Esophagus squamous epithelium (tissue), 5 donors: ENCODE data around the gene GABRP. TPM values are rescaled to one million over a fixed set of nuclear protein-coding genes. Genes with fewer than 3 reads are reported as not detected.

Experiments used
- DNase-seq: peaks from one replicate; lab custom pipeline; 2025; lab: John Stamatoyannopoulos, UW
- H3K27ac ChIP-seq, 4 donors: fragments of 200-600 bp; sonication (generic); one replicate each; pipeline ENCODE4 v1.5.1; 2016 to 2019; ENCODE audit warnings: mild to moderate bottlenecking in 1 of 4
- H3K27me3 ChIP-seq, 4 donors: fragments of 200-600 bp; sonication (generic); 1 replicate in 3 of 4; 2 replicates in 1 of 4; pipeline versions ENCODE4 v1.5.1 to v1.6.0; 2017 to 2021; ENCODE audit warnings: antibody characterized with exemption in 1 of 4
- H3K36me3 ChIP-seq, 3 donors: fragments of 200-600 bp; sonication (generic); one replicate each; pipeline ENCODE4 v1.5.1; 2016 to 2019
- H3K4me1 ChIP-seq, 3 donors: fragments of 200-600 bp; sonication (generic); one replicate each; pipeline ENCODE4 v1.5.1; 2017 to 2019
- H3K4me3 ChIP-seq, 4 donors: fragments of 200-600 bp; sonication (generic); 1 replicate in 3 of 4; 2 replicates in 1 of 4; pipeline ENCODE4 v1.5.1; 2016 to 2019; ENCODE audit warnings: mild to moderate bottlenecking in 2 of 4, moderate library complexity in 1 of 4
- H3K9me3 ChIP-seq, 3 donors: fragments of 200-600 bp; sonication (generic); one replicate each; pipeline ENCODE4 v1.5.1; 2016 to 2019
- POLR2A ChIP-seq, 4 donors: fragments of 450-650 bp; IDR thresholded peaks; one replicate each; pipeline ENCODE4 v1.6.1; 2017; ENCODE audit warnings: antibody characterized with exemption in 4 of 4, mild to moderate bottlenecking in 4 of 4, moderate library complexity in 3 of 4
- WGBS, 2 donors: methylation state at CpG; one replicate each; pipeline ENCODE4 v1.1.5; 2018; 5-methylcytosine and 5-hydroxymethylcytosine counted together
- intact Hi-C: fragments of 100-400 bp; cut with DNase I; formaldehyde crosslinking; loops from one replicate; pipeline ENCODE4 v1.15.0; 2022
- total RNA-seq, 4 donors: library from RNA; depleted of rRNA; stranded (reverse); fragments of >200 nt; gene quantifications; one replicate each; pipeline ENCODE4 v1.1.0, GENCODE V29; 2016
- TF ChIP-seq, protein P1 (sequence below), 6 experiments: fragments of 450-650 bp in 4 of 6; fragments of 200-600 bp in 2 of 6; sonication (generic) in 2 of 6; IDR thresholded peaks; one replicate each; pipeline ENCODE4 v1.5.1; 2016 to 2019; ENCODE audit warnings: antibody characterized with exemption in 6 of 6, mild to moderate bottlenecking in 4 of 6, moderate library complexity in 4 of 6
- donor health status: DM: yes; HTN: yes; CAD: no.

Gene GABRP
- total RNA-seq, 4 donors from 2014 or later = 1.1 to 49.2 (median 29.2) TPM

- intact Hi-C loops = no loop called here
- no peak for DNase-seq
- H3K36me3 ChIP-seq = no peaks in the 10 kb centered on the region
- no peaks in the 10 kb centered on the region for H3K9me3 ChIP-seq
- no peaks in the 10 kb centered on the region for H3K27me3 ChIP-seq
- TF ChIP-seq POLR2A (IDR thresholded peaks at IDR 0.05) = no peak
- TF ChIP-seq, protein P1, sequence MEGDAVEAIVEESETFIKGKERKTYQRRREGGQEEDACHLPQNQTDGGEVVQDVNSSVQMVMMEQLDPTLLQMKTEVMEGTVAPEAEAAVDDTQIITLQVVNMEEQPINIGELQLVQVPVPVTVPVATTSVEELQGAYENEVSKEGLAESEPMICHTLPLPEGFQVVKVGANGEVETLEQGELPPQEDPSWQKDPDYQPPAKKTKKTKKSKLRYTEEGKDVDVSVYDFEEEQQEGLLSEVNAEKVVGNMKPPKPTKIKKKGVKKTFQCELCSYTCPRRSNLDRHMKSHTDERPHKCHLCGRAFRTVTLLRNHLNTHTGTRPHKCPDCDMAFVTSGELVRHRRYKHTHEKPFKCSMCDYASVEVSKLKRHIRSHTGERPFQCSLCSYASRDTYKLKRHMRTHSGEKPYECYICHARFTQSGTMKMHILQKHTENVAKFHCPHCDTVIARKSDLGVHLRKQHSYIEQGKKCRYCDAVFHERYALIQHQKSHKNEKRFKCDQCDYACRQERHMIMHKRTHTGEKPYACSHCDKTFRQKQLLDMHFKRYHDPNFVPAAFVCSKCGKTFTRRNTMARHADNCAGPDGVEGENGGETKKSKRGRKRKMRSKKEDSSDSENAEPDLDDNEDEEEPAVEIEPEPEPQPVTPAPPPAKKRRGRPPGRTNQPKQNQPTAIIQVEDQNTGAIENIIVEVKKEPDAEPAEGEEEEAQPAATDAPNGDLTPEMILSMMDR (IDR thresholded peaks at IDR 0.05) = no peak
- H3K27ac ChIP-seq = no peak overlapping the region
- H3K4me3 ChIP-seq = no peak overlapping the region
- 49 to 74% methylated on average over 2 of the region's 2 CpGs for WGBS, 2 donors
- H3K4me1 ChIP-seq = no peaks in the 10 kb centered on the region
These were observed 65.8 kb downstream of the GABRP start for GRCh38 chr5:170849374-170849773.

DNA sequence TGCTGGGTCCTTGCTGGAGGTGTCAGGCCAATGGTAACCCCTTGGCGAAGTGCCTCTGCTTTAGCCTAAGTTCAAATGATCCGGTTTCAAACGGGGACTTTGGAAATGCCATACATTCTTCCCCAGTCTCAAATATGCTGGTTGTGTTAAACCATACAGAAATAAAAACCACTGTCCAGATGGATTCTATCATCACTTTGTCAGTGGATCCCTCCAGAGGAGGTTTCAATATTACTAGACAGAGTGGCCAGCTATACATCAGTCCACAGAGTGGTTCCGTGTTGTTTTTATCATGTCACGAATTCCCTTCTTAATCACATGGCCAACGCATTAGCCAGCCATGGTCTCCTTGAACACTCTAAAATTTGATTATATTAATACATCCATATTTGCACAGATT, 71.0 kb downstream of the GABRP start:
- 72 to 81% methylated on average over 6 of the region's 6 CpGs for WGBS, 2 donors
- Histone ChIP-seq H3K9me3 (peaks cover 0 to 4% (median 0%) of the 10 kb centered on the region in 3 donors), H3K27me3 (no peaks in the 10 kb centered on the region), H3K36me3 (no peaks in the 10 kb centered on the region), H3K27ac (no peak overlapping the region), H3K4me1 (no peaks in the 10 kb centered on the region), H3K4me3 (no peak overlapping the region)
- TF ChIP-seq POLR2A (IDR thresholded peaks at IDR 0.05) = no peak
- TF ChIP-seq, protein P1 (IDR thresholded peaks at IDR 0.05) = no peak
- no peak for DNase-seq
- intact Hi-C loops = no loop called here

DNA sequence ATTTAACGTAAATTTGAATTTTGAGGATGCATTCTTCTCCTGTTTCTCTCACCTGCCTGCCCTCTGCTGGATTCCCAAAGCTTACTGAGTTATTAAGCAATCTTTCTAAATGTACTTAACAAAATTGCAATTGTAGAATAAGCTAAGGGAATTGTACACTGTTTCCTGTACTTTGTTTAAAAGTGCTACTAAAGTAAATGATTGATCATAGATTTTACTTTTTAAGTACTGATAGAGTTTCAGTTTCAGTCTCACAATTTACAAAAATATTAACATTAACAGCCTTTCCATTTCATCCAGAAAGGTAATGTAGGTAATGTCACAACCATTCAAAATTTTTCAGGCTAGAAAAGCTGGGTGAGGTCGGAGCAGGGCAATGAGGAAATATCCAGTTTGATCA, 73.5 kb downstream of the GABRP start:
- intact Hi-C loops = no loop called here
- Histone ChIP-seq H3K4me3 (no peak overlapping the region), H3K36me3 (no peaks in the 10 kb centered on the region), H3K4me1 (peaks cover 0 to 5% (median 4%) of the 10 kb centered on the region in 3 donors), H3K9me3 (peaks cover 0 to 26% (median 10%) of the 10 kb centered on the region in 3 donors), H3K27me3 (peaks cover 0 to 8% (median 0%) of the 10 kb centered on the region in 4 donors), H3K27ac (no peak overlapping the region)
- no peak for DNase-seq
- WGBS, 2 donors = 74 to 75% methylated on average over 2 of the region's 2 CpGs
- TF ChIP-seq, protein P1 (IDR thresholded peaks at IDR 0.05) = no peak
- TF ChIP-seq POLR2A (IDR thresholded peaks at IDR 0.05) = no peak

- H3K27ac ChIP-seq = no peak overlapping the region
- TF ChIP-seq POLR2A (IDR thresholded peaks at IDR 0.05) = no peak
- TF ChIP-seq, protein P1 (IDR thresholded peaks at IDR 0.05) = no peak
- intact Hi-C loops = no loop called here
These were observed 76.9 kb downstream of the GABRP start for GRCh38 chr5:170860415-170860814.

GRCh38 chr5:170860818-170861666, 77.5 kb downstream of the GABRP start:
- intact Hi-C loops = no loop called here
- Histone ChIP-seq H3K4me1 (peaks cover 0 to 16% (median 4%) of the 10 kb centered on the region in 3 donors), H3K4me3 (peak overlapping the region in 1 of 4 donors; percentile 78), H3K9me3 (peaks cover 0 to 28% (median 10%) of the 10 kb centered on the region in 3 donors), H3K27me3 (peaks cover 0 to 21% (median 0%) of the 10 kb centered on the region in 4 donors), H3K36me3 (no peaks in the 10 kb centered on the region), H3K27ac (no peak overlapping the region)
- 87 to 93% methylated on average over 5 of the region's 5 CpGs for WGBS, 2 donors
- DNase-seq = no peak
- TF ChIP-seq POLR2A (IDR thresholded peaks at IDR 0.05) = no peak
- TF ChIP-seq, protein P1 (IDR thresholded peaks at IDR 0.05) = no peak

More at GRCh38 chr5:170860415-170860814, 76.9 kb downstream of the GABRP start:
- Histone ChIP-seq H3K36me3 (no peaks in the 10 kb centered on the region), H3K4me3 (no peak overlapping the region), H3K27me3 (peaks cover 0 to 21% (median 0%) of the 10 kb centered on the region in 4 donors), H3K9me3 (peaks cover 0 to 28% (median 10%) of the 10 kb centered on the region in 3 donors), H3K4me1 (peaks cover 0 to 16% (median 4%) of the 10 kb centered on the region in 3 donors)
- DNase-seq = no peak
